ENCODE data around the gene PRR15.
A peak's percentile ranks its signal among the peaks of the same experiment; 100 is the strongest.

The PRR15 gene

GRCh38 chr7:29588900-29589696, 25.5 kb downstream of the PRR15 start:
- no peak overlapping the region for H2AK5ac ChIP-seq (ENCODE audit: low read length)
- no peaks in the 10 kb centered on the region for H3K4me1 ChIP-seq (ENCODE audit: control insufficient read depth, low read depth, low read length)
- peak; percentile 63 for DNase-seq
- H3K79me1 ChIP-seq (ENCODE audit: low read length) = no peaks in the 10 kb centered on the region
- no peak overlapping the region for H2BK15ac ChIP-seq (replicated peaks; ENCODE audit: low read depth)
- H2BK5ac ChIP-seq (ENCODE audit: low read length) = no peak overlapping the region
- H3K18ac ChIP-seq (ENCODE audit: low read length) = no peak overlapping the region
- H3K27me3 ChIP-seq (ENCODE audit: insufficient read depth, low read length, poor library complexity) = no peaks in the 10 kb centered on the region
- no peak overlapping the region for H3K56ac ChIP-seq (ENCODE audit: low read length)
- H3K36me3 ChIP-seq (ENCODE audit: control insufficient read depth, insufficient read depth, low read length) = no peaks in the 10 kb centered on the region
- no peak overlapping the region for H4K8ac ChIP-seq (ENCODE audit: low read depth, low read length)
- no peak overlapping the region for H3K4me2 ChIP-seq (ENCODE audit: low read length)
- H2BK120ac ChIP-seq (ENCODE audit: low read depth, low read length) = no peak overlapping the region
- H3K4ac ChIP-seq (ENCODE audit: low read depth, low read length) = no peak overlapping the region
- H3K4me3 ChIP-seq (ENCODE audit: low read length) = no peak overlapping the region
- H3K23ac ChIP-seq (ENCODE audit: low read length) = no peak overlapping the region
- H3K79me2 ChIP-seq (ENCODE audit: control insufficient read depth, insufficient read depth, low read length) = no peaks in the 10 kb centered on the region
- H3K9ac ChIP-seq (ENCODE audit: low read length) = no peak overlapping the region
- no peak overlapping the region for H4K5ac ChIP-seq (ENCODE audit: low read length)
- no CpG with 5 or more reads among the region's 8 CpGs for WGBS (ENCODE audit: extremely low coverage, insufficient coverage, low lambda C conversion rate)
- no peak overlapping the region for H3K27ac ChIP-seq (ENCODE audit: low read depth, low read length)

- no peak overlapping the region for H2BK120ac ChIP-seq (ENCODE audit: low read depth, low read length)
- H3K36me3 ChIP-seq (ENCODE audit: control insufficient read depth, insufficient read depth, low read length) = no peaks in the 10 kb centered on the region
- H3K27me3 ChIP-seq (ENCODE audit: insufficient read depth, low read length, poor library complexity) = no peaks in the 10 kb centered on the region
- no peak overlapping the region for H3K18ac ChIP-seq (ENCODE audit: low read length)
- no peaks in the 10 kb centered on the region for H3K79me1 ChIP-seq (ENCODE audit: low read length)
- no peak overlapping the region for H4K5ac ChIP-seq (ENCODE audit: low read length)
- no peak overlapping the region for H3K27ac ChIP-seq (ENCODE audit: low read depth, low read length)
- no CpG with 5 or more reads among the region's 2 CpGs for WGBS (ENCODE audit: extremely low coverage, insufficient coverage, low lambda C conversion rate)
- H3K56ac ChIP-seq (ENCODE audit: low read length) = no peak overlapping the region
- H3K4me2 ChIP-seq (ENCODE audit: low read length) = no peak overlapping the region
- no peak overlapping the region for H2BK15ac ChIP-seq (replicated peaks; ENCODE audit: low read depth)
- no peaks in the 10 kb centered on the region for H3K4me1 ChIP-seq (ENCODE audit: control insufficient read depth, low read depth, low read length)
- H4K8ac ChIP-seq (ENCODE audit: low read depth, low read length) = no peak overlapping the region
- H2BK5ac ChIP-seq (ENCODE audit: low read length) = no peak overlapping the region
- no peak overlapping the region for H3K4ac ChIP-seq (ENCODE audit: low read depth, low read length)
- H3K4me3 ChIP-seq (ENCODE audit: low read length) = no peak overlapping the region
- no peak overlapping the region for H3K23ac ChIP-seq (ENCODE audit: low read length)
- DNase-seq = no peak
- no peak overlapping the region for H3K9ac ChIP-seq (ENCODE audit: low read length)
- H3K79me2 ChIP-seq (ENCODE audit: control insufficient read depth, insufficient read depth, low read length) = no peaks in the 10 kb centered on the region
- no peak overlapping the region for H2AK5ac ChIP-seq (ENCODE audit: low read length)
These were observed 29.2 kb downstream of the PRR15 start for GRCh38 chr7:29592866-29593265.

DNA sequence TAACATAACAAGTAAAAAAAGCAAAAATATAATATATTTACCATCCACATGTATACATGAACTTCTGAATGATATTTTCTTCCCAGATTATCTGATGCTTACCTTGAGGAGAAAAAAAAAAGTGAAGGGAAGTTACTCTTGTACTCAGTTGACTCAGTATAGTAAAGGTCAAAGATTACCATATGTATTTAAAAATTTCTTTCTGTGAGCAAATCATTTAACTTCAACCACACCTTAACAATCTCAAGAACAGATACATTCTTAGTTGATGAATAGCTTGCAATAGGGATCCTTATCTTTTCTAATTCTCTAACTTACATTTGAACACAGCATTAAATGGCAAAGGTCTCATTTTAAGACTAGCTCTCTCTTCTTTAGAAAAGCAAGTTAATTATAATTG, 29.8 kb downstream of the PRR15 start:
- H3K36me3 ChIP-seq (ENCODE audit: control insufficient read depth, insufficient read depth, low read length) = no peaks in the 10 kb centered on the region
- no peak overlapping the region for H2BK5ac ChIP-seq (ENCODE audit: low read length)
- H3K9ac ChIP-seq (ENCODE audit: low read length) = no peak overlapping the region
- H3K23ac ChIP-seq (ENCODE audit: low read length) = no peak overlapping the region
- no peak overlapping the region for H3K27ac ChIP-seq (ENCODE audit: low read depth, low read length)
- no peaks in the 10 kb centered on the region for H3K27me3 ChIP-seq (ENCODE audit: insufficient read depth, low read length, poor library complexity)
- H3K4me3 ChIP-seq (ENCODE audit: low read length) = no peak overlapping the region
- H3K4ac ChIP-seq (ENCODE audit: low read depth, low read length) = no peak overlapping the region
- H3K18ac ChIP-seq (ENCODE audit: low read length) = no peak overlapping the region
- H4K8ac ChIP-seq (ENCODE audit: low read depth, low read length) = no peak overlapping the region
- H3K4me1 ChIP-seq (ENCODE audit: control insufficient read depth, low read depth, low read length) = no peaks in the 10 kb centered on the region
- H2BK15ac ChIP-seq (replicated peaks; ENCODE audit: low read depth) = no peak overlapping the region
- no peak for DNase-seq
- no peak overlapping the region for H4K5ac ChIP-seq (ENCODE audit: low read length)
- H3K4me2 ChIP-seq (ENCODE audit: low read length) = no peak overlapping the region
- H3K79me1 ChIP-seq (ENCODE audit: low read length) = no peaks in the 10 kb centered on the region
- no peaks in the 10 kb centered on the region for H3K79me2 ChIP-seq (ENCODE audit: control insufficient read depth, insufficient read depth, low read length)
- H3K56ac ChIP-seq (ENCODE audit: low read length) = no peak overlapping the region
- no peak overlapping the region for H2BK120ac ChIP-seq (ENCODE audit: low read depth, low read length)
- no peak overlapping the region for H2AK5ac ChIP-seq (ENCODE audit: low read length)

DNA sequence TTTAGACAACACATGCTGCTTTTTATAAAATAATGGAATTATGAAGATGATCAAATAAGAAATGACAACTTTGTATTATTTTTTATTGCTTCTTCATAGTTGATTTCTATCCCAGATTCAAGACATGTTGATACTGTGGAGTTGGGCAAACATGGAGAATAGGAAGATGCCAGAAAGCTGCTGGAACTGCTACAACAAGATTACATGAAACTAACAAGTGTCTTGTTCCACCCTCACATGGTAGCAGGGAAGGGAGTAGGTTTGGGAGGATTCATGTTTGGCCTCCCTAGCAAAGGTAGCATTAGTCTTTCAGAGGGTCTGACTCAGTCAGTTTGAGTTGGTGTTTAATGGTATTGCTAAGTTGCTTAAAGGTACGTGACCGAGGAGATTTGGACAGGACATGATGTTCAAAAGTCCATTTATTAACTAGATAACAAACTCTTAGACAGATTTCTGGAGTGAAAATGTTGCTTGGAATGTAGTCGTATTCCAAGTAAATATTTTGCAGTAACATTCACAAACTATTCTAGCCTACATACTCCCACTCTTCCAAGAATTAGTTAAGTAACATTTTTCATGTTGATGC, 33.1 kb downstream of the PRR15 start:
- no peaks in the 10 kb centered on the region for H3K27me3 ChIP-seq (ENCODE audit: insufficient read depth, low read length, poor library complexity)
- H3K9ac ChIP-seq (ENCODE audit: low read length) = no peak overlapping the region
- H3K79me2 ChIP-seq (ENCODE audit: control insufficient read depth, insufficient read depth, low read length) = no peaks in the 10 kb centered on the region
- no peak overlapping the region for H2BK120ac ChIP-seq (ENCODE audit: low read depth, low read length)
- no peak overlapping the region for H3K56ac ChIP-seq (ENCODE audit: low read length)
- no peak overlapping the region for H4K8ac ChIP-seq (ENCODE audit: low read depth, low read length)
- no peak overlapping the region for H2BK15ac ChIP-seq (replicated peaks; ENCODE audit: low read depth)
- no peaks in the 10 kb centered on the region for H3K36me3 ChIP-seq (ENCODE audit: control insufficient read depth, insufficient read depth, low read length)
- no peak overlapping the region for H2AK5ac ChIP-seq (ENCODE audit: low read length)
- H3K23ac ChIP-seq (ENCODE audit: low read length) = no peak overlapping the region
- H3K18ac ChIP-seq (ENCODE audit: low read length) = no peak overlapping the region
- H3K4me2 ChIP-seq (ENCODE audit: low read length) = no peak overlapping the region
- no peaks in the 10 kb centered on the region for H3K4me1 ChIP-seq (ENCODE audit: control insufficient read depth, low read depth, low read length)
- no peak for DNase-seq
- no peak overlapping the region for H3K4me3 ChIP-seq (ENCODE audit: low read length)
- no peak overlapping the region for H4K5ac ChIP-seq (ENCODE audit: low read length)
- no peak overlapping the region for H2BK5ac ChIP-seq (ENCODE audit: low read length)
- no peaks in the 10 kb centered on the region for H3K79me1 ChIP-seq (ENCODE audit: low read length)
- no peak overlapping the region for H3K27ac ChIP-seq (ENCODE audit: low read depth, low read length)
- H3K4ac ChIP-seq (ENCODE audit: low read depth, low read length) = no peak overlapping the region
- WGBS (ENCODE audit: extremely low coverage, insufficient coverage, low lambda C conversion rate) = no CpG with 5 or more reads among the region's 3 CpGs

GRCh38 chr7:29597266-29597665, 33.6 kb downstream of the PRR15 start:
- Histone ChIP-seq H3K23ac (ENCODE audit: low read length) (no peak overlapping the region), H2AK5ac (ENCODE audit: low read length) (no peak overlapping the region)

DNA sequence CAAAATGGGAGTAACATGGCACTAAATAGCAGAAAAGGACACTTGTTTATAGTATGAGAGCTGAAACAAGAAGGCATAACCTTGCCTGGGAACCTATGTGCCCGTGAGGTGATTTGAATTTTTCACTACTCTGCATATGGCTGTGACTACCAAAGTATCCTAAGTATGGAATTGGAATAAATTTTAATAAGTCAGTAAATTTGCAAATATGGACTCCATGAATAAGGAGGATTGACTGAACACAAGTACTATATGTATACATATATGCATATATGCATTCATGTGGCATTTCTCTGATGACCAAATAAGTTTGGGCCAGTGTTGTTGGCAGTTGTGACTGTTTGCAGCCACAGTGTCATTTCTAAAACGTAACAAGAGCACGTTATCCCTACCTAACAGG, 34.5 kb downstream of the PRR15 start:
- H3K18ac ChIP-seq (ENCODE audit: low read length) = no peak overlapping the region
- no peak overlapping the region for H2AK5ac ChIP-seq (ENCODE audit: low read length)
- no peak overlapping the region for H3K56ac ChIP-seq (ENCODE audit: low read length)
- H3K36me3 ChIP-seq (ENCODE audit: control insufficient read depth, insufficient read depth, low read length) = no peaks in the 10 kb centered on the region
- no peak overlapping the region for H3K4ac ChIP-seq (ENCODE audit: low read depth, low read length)
- no peaks in the 10 kb centered on the region for H3K27me3 ChIP-seq (ENCODE audit: insufficient read depth, low read length, poor library complexity)
- no peak overlapping the region for H2BK15ac ChIP-seq (replicated peaks; ENCODE audit: low read depth)
- no peaks in the 10 kb centered on the region for H3K79me1 ChIP-seq (ENCODE audit: low read length)
- no peak for DNase-seq
- H2BK5ac ChIP-seq (ENCODE audit: low read length) = no peak overlapping the region
- no peak overlapping the region for H2BK120ac ChIP-seq (ENCODE audit: low read depth, low read length)
- no peak overlapping the region for H3K9ac ChIP-seq (ENCODE audit: low read length)
- H3K27ac ChIP-seq (ENCODE audit: low read depth, low read length) = no peak overlapping the region
- H3K79me2 ChIP-seq (ENCODE audit: control insufficient read depth, insufficient read depth, low read length) = no peaks in the 10 kb centered on the region
- no peak overlapping the region for H4K8ac ChIP-seq (ENCODE audit: low read depth, low read length)
- H3K4me2 ChIP-seq (ENCODE audit: low read length) = no peak overlapping the region
- no CpG with 5 or more reads among the region's 3 CpGs for WGBS (ENCODE audit: extremely low coverage, insufficient coverage, low lambda C conversion rate)
- H3K4me3 ChIP-seq (ENCODE audit: low read length) = no peak overlapping the region
- no peak overlapping the region for H4K5ac ChIP-seq (ENCODE audit: low read length)
- no peaks in the 10 kb centered on the region for H3K4me1 ChIP-seq (ENCODE audit: control insufficient read depth, low read depth, low read length)
- no peak overlapping the region for H3K23ac ChIP-seq (ENCODE audit: low read length)

More at GRCh38 chr7:29597266-29597665, 33.6 kb downstream of the PRR15 start:
- no peaks in the 10 kb centered on the region for H3K4me1 ChIP-seq (ENCODE audit: control insufficient read depth, low read depth, low read length)
- H3K36me3 ChIP-seq (ENCODE audit: control insufficient read depth, insufficient read depth, low read length) = no peaks in the 10 kb centered on the region
- H3K56ac ChIP-seq (ENCODE audit: low read length) = no peak overlapping the region
- H4K5ac ChIP-seq (ENCODE audit: low read length) = no peak overlapping the region
- no CpG with 5 or more reads among the region's 2 CpGs for WGBS (ENCODE audit: extremely low coverage, insufficient coverage, low lambda C conversion rate)
- DNase-seq = no peak
- no peaks in the 10 kb centered on the region for H3K79me2 ChIP-seq (ENCODE audit: control insufficient read depth, insufficient read depth, low read length)
- H3K27me3 ChIP-seq (ENCODE audit: insufficient read depth, low read length, poor library complexity) = no peaks in the 10 kb centered on the region
- H2BK5ac ChIP-seq (ENCODE audit: low read length) = no peak overlapping the region
- H2BK15ac ChIP-seq (replicated peaks; ENCODE audit: low read depth) = no peak overlapping the region
- H3K4ac ChIP-seq (ENCODE audit: low read depth, low read length) = no peak overlapping the region
- H4K8ac ChIP-seq (ENCODE audit: low read depth, low read length) = no peak overlapping the region
- no peaks in the 10 kb centered on the region for H3K79me1 ChIP-seq (ENCODE audit: low read length)
- no peak overlapping the region for H2BK120ac ChIP-seq (ENCODE audit: low read depth, low read length)
- no peak overlapping the region for H3K18ac ChIP-seq (ENCODE audit: low read length)
- no peak overlapping the region for H3K4me2 ChIP-seq (ENCODE audit: low read length)
- no peak overlapping the region for H3K9ac ChIP-seq (ENCODE audit: low read length)
- H3K4me3 ChIP-seq (ENCODE audit: low read length) = no peak overlapping the region
- no peak overlapping the region for H3K27ac ChIP-seq (ENCODE audit: low read depth, low read length)

Measured in mesendoderm (in vitro differentiated cells).